H9 (cell line): ENCODE measurements around the gene VPREB1. TPM values are rescaled to one million over a fixed set of nuclear protein-coding genes. Genes with fewer than 3 reads are reported as not detected.
A peak's percentile ranks its signal among the peaks of the same experiment; 100 is the strongest.

Experiments
- DNase-seq: peaks from one replicate; pipeline ENCODE4 v3.0.0-alpha.2; 2017
- H2AFZ ChIP-seq: one replicate; pipeline ENCODE4 v1.6.1; 2013; ENCODE audit warnings: mild to moderate bottlenecking, low read length, control low read depth, moderate library complexity
- H2AK5ac ChIP-seq: 2 replicates; pipeline ENCODE4 v1.6.1; 2013; ENCODE audit warnings: low read length, control low read depth, mixed read lengths; ENCODE audit not compliant: insufficient read length
- H2BK120ac ChIP-seq: one replicate; pipeline ENCODE4 v1.6.1; 2013; ENCODE audit warnings: low read depth, mild to moderate bottlenecking, low read length, control low read depth, inconsistent platforms; ENCODE audit not compliant: poor library complexity, severe bottlenecking
- H2BK12ac ChIP-seq: 2 replicates; pipeline ENCODE4 v1.6.1; 2013; ENCODE audit warnings: low read length, control low read depth, mixed read lengths, low read depth; ENCODE audit not compliant: insufficient read length
- H2BK15ac ChIP-seq: 2 replicates; pipeline ENCODE4 v1.6.1; 2013; ENCODE audit warnings: low read depth, low read length, control low read depth
- H2BK20ac ChIP-seq: one replicate; pipeline ENCODE4 v1.6.1; 2013; ENCODE audit warnings: low read depth, mild to moderate bottlenecking, low read length, control low read depth, inconsistent platforms; ENCODE audit not compliant: poor library complexity, severe bottlenecking
- H2BK5ac ChIP-seq: 2 replicates; pipeline ENCODE4 v1.6.1; 2013; ENCODE audit warnings: low read length, control low read depth, mixed read lengths; ENCODE audit not compliant: insufficient read length
- H3K14ac ChIP-seq: 2 replicates; pipeline ENCODE4 v1.6.1; 2013; ENCODE audit warnings: low read length, control low read depth; ENCODE audit not compliant: insufficient read depth
- H3K18ac ChIP-seq: 2 replicates; pipeline ENCODE4 v1.6.1; 2013; ENCODE audit warnings: low read depth, mild to moderate bottlenecking, mixed read lengths, low read length, control low read depth; ENCODE audit not compliant: insufficient read length
- H3K23ac ChIP-seq: 2 replicates; pipeline ENCODE4 v1.6.1; 2013; ENCODE audit warnings: low read length, control low read depth, mixed read lengths, low read depth; ENCODE audit not compliant: insufficient read length
- H3K23me2 ChIP-seq: 2 replicates; pipeline ENCODE4 v1.6.1; 2013; ENCODE audit warnings: low read depth, mild to moderate bottlenecking, mixed read lengths, low read length, control low read depth; ENCODE audit not compliant: insufficient read length, poor library complexity, severe bottlenecking
- H3K27ac ChIP-seq: 2 replicates; pipeline ENCODE4 v1.5.1; 2013; ENCODE audit warnings: low read length, control low read depth, mixed read lengths, low read depth; ENCODE audit not compliant: insufficient read length
- H3K27me3 ChIP-seq: 2 replicates; pipeline ENCODE4 v1.6.1; 2013; ENCODE audit warnings: low read length, control low read depth, inconsistent platforms; ENCODE audit not compliant: insufficient read depth
- H3K4ac ChIP-seq: 2 replicates; pipeline ENCODE4 v1.6.1; 2013; ENCODE audit warnings: low read depth, mild to moderate bottlenecking, control low read depth, inconsistent platforms, low read length, moderate library complexity
- H3K4me1 ChIP-seq: 2 replicates; pipeline ENCODE4 v1.6.1; 2013; ENCODE audit warnings: low read length, control low read depth, inconsistent platforms; ENCODE audit not compliant: insufficient read depth
- H3K4me2 ChIP-seq: 2 replicates; pipeline ENCODE4 v1.6.1; 2013; ENCODE audit warnings: low read length, control low read depth, mixed read lengths; ENCODE audit not compliant: insufficient read length, insufficient read depth
- H3K56ac ChIP-seq: 2 replicates; pipeline ENCODE4 v1.6.1; 2013; ENCODE audit warnings: low read depth, mild to moderate bottlenecking, mixed read lengths, low read length, control low read depth; ENCODE audit not compliant: insufficient read length
- H3K79me1 ChIP-seq: 2 replicates; pipeline ENCODE4 v1.6.1; 2013; ENCODE audit warnings: low read depth, mild to moderate bottlenecking, moderate library complexity, low read length, control low read depth, inconsistent platforms; ENCODE audit not compliant: insufficient read depth, poor library complexity, severe bottlenecking
- H3K79me2 ChIP-seq: 2 replicates; pipeline ENCODE4 v1.6.1; 2013; ENCODE audit warnings: low read length, control low read depth, inconsistent platforms; ENCODE audit not compliant: insufficient read depth
- H3K9ac ChIP-seq: 2 replicates; pipeline ENCODE4 v1.6.1; 2013; ENCODE audit warnings: low read length, control low read depth, mixed read lengths; ENCODE audit not compliant: insufficient read length; ENCODE audit errors: extremely low read depth
- H3K9me3 ChIP-seq: one replicate; pipeline ENCODE4 v1.6.1; 2013; ENCODE audit warnings: low read depth, low read length, inconsistent platforms; ENCODE audit not compliant: control insufficient read depth
- H3T11ph ChIP-seq: one replicate; pipeline ENCODE4 v1.6.1; 2013; ENCODE audit warnings: mild to moderate bottlenecking, low read length, control low read depth, inconsistent platforms
- H4K20me1 ChIP-seq: one replicate; pipeline ENCODE4 v1.6.1; 2013; ENCODE audit not compliant: control insufficient read depth, insufficient read length, insufficient read depth
- H4K5ac ChIP-seq: 2 replicates; pipeline ENCODE4 v1.6.1; 2013; ENCODE audit warnings: low read depth, mild to moderate bottlenecking, mixed read lengths, low read length, control low read depth; ENCODE audit not compliant: insufficient read length
- H4K8ac ChIP-seq: replicated peaks from 2 replicates; pipeline ENCODE4 v1.6.1; 2013; ENCODE audit warnings: low read length, control low read depth, mixed read lengths, low read depth; ENCODE audit not compliant: insufficient read length
- H4K91ac ChIP-seq: 2 replicates; pipeline ENCODE4 v1.6.1; 2013; ENCODE audit warnings: low read depth, mild to moderate bottlenecking, moderate library complexity, mixed read lengths, low read length, control low read depth; ENCODE audit not compliant: insufficient read length
- H3K27ac Mint-ChIP-seq, 3 experiments: 2 replicates in 2 of 3; 3 replicates in 1 of 3; pipeline ENCODE4 v1.8.0; 2020 to 2021; ENCODE audit warnings: mixed read lengths in 3 of 3, mild to moderate bottlenecking in 1 of 3, moderate library complexity in 1 of 3
- H3K27me3 Mint-ChIP-seq: 2 replicates; pipeline ENCODE4 v1.8.0; 2021; ENCODE audit warnings: low read depth, mild to moderate bottlenecking, moderate library complexity, mixed read lengths
- H3K36me3 Mint-ChIP-seq, 3 experiments: 2 replicates in 2 of 3; 3 replicates in 1 of 3; pipeline ENCODE4 v1.8.0; 2020 to 2021; ENCODE audit warnings: low read depth in 3 of 3, mixed read lengths in 3 of 3; ENCODE audit not compliant: insufficient read depth in 1 of 3
- H3K4me1 Mint-ChIP-seq, 2 experiments: 2 replicates each; pipeline ENCODE4 v1.8.0; 2020; ENCODE audit warnings: mixed read lengths in 2 of 2
- H3K4me3 Mint-ChIP-seq, 2 experiments: 2 replicates in 1 of 2; 3 replicates in 1 of 2; pipeline ENCODE4 v1.8.0; 2020 to 2021; ENCODE audit warnings: mild to moderate bottlenecking in 2 of 2, mixed read lengths in 2 of 2, moderate library complexity in 1 of 2
- H3K9me3 Mint-ChIP-seq, 2 experiments: 2 replicates in 1 of 2; 3 replicates in 1 of 2; pipeline ENCODE4 v1.8.0; 2020; ENCODE audit warnings: mild to moderate bottlenecking in 2 of 2, mixed read lengths in 2 of 2, moderate library complexity in 1 of 2
- WGBS: extraction: QIAGEN DNeasy Blood & Tissue Kit; methylation state at CpG from one replicate; pipeline ENCODE4 v1.1.7; 2013; ENCODE audit warnings: missing lambda C conversion rate, low lambda C conversion rate, mixed read lengths; ENCODE audit not compliant: insufficient read length; ENCODE audit errors: extremely low coverage; 5-methylcytosine and 5-hydroxymethylcytosine counted together
- total RNA-seq: library from RNA; stranded (reverse); gene quantifications from 2 replicates; pipeline ENCODE4 v1.2.1, GENCODE V29; 2021
- TF ChIP-seq, protein P1 (sequence below): fragments of 200-600 bp; sonication (generic); conservative IDR thresholded peaks from 3 replicates; pipeline ENCODE4 v1.8.0; 2021; ENCODE audit warnings: antibody characterized with exemption, mild to moderate bottlenecking

Gene VPREB1
- total RNA-seq, 1 experiment from 2014 or later, result not detected

DNA sequence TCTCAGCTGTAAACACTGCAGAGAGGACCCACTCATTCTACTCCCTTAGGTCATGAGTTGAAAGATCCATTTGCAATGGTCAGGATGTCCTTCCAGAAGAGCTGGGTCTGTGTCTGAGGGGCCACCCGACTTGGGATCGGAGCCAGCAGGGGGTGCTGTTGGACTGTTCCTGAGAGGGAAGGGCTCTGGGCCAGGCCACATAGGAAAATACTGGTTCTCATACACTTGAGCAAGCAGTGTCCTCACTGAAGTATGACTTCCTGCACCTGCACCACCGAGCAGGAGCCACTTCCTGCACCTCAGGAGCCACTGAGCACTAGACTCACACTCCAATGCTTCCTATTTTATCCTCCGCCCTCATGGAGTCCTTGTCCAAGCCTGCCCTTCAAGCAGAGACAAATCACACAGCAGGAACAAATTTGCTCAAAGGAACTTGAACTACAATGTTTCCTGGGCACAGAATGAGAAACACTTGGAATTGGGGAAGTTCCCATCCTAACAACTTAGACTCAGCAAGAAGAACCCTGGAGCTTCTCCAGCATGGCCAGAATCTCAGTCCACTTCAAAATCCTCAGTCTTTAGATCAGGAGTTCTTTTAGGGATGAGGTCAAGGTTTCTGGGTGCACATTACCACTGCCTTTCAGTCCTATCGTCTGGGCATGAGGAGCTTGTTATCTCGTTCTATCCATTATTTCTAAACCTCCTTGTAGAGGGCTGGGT, 36.6 kb upstream of the VPREB1 start:
- no peak overlapping the region for H2AK5ac ChIP-seq

More for the DNA sequence above, 36.6 kb upstream of the VPREB1 start:
- TF ChIP-seq, protein P1, sequence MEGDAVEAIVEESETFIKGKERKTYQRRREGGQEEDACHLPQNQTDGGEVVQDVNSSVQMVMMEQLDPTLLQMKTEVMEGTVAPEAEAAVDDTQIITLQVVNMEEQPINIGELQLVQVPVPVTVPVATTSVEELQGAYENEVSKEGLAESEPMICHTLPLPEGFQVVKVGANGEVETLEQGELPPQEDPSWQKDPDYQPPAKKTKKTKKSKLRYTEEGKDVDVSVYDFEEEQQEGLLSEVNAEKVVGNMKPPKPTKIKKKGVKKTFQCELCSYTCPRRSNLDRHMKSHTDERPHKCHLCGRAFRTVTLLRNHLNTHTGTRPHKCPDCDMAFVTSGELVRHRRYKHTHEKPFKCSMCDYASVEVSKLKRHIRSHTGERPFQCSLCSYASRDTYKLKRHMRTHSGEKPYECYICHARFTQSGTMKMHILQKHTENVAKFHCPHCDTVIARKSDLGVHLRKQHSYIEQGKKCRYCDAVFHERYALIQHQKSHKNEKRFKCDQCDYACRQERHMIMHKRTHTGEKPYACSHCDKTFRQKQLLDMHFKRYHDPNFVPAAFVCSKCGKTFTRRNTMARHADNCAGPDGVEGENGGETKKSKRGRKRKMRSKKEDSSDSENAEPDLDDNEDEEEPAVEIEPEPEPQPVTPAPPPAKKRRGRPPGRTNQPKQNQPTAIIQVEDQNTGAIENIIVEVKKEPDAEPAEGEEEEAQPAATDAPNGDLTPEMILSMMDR, result peak; percentile 77
- H3K14ac ChIP-seq, result no peak overlapping the region
- no peak overlapping the region for H3K4me2 ChIP-seq
- H3K4me1 Mint-ChIP-seq, result no peaks in the 10 kb centered on the region; a peak in 1 of 4 replicates
- no peak overlapping the region for H3K4me3 Mint-ChIP-seq
- peak; percentile 71 for DNase-seq
- no peak overlapping the region for H3K18ac ChIP-seq
- no peak overlapping the region for H3K9ac ChIP-seq
- no peak overlapping the region for H3K27ac Mint-ChIP-seq
- H3K9me3 ChIP-seq, result no peaks in the 10 kb centered on the region
- no peaks in the 10 kb centered on the region for H3K23me2 ChIP-seq
- no peak overlapping the region for H4K5ac ChIP-seq
- H2AFZ ChIP-seq, result no peak overlapping the region
- no peak overlapping the region for H3T11ph ChIP-seq
- no peak overlapping the region for H2BK20ac ChIP-seq
- no peak overlapping the region for H4K8ac ChIP-seq
- H3K79me2 ChIP-seq, result no peaks in the 10 kb centered on the region
- WGBS, result no CpG with 5 or more reads among the region's 6 CpGs
- no peaks in the 10 kb centered on the region for H3K36me3 Mint-ChIP-seq
- H2BK12ac ChIP-seq, result no peak overlapping the region
- no peak overlapping the region for H2BK120ac ChIP-seq
- H3K56ac ChIP-seq, result no peak overlapping the region
- no peaks in the 10 kb centered on the region for H4K20me1 ChIP-seq
- no peak overlapping the region for H2BK15ac ChIP-seq
- peaks cover 96% of the 10 kb centered on the region for H3K27me3 Mint-ChIP-seq
- no peak overlapping the region for H2BK5ac ChIP-seq
- H3K4ac ChIP-seq, result no peak overlapping the region
- H3K4me1 ChIP-seq, result no peaks in the 10 kb centered on the region
- H3K23ac ChIP-seq, result no peak overlapping the region
- no peak overlapping the region for H4K91ac ChIP-seq
- H3K9me3 Mint-ChIP-seq, result no peaks in the 10 kb centered on the region
- peaks cover 78% of the 10 kb centered on the region for H3K27me3 ChIP-seq
- no peak overlapping the region for H3K27ac ChIP-seq
- H3K79me1 ChIP-seq, result no peaks in the 10 kb centered on the region
